GM18951 (cell line): Measurements from ENCODE around the gene OVOL1.

ENCODE experiments used
- POLR2A ChIP-seq: IDR thresholded peaks from 4 replicates; pipeline ENCODE4 v1.6.1; 2011; ENCODE audit warnings: mild to moderate bottlenecking; ENCODE audit not compliant: insufficient read length, insufficient read depth; ENCODE audit errors: extremely low read depth
- in situ Hi-C: fragments of 300-500 bp; cut with MboI; formaldehyde crosslinking; loops from one replicate; pipeline ENCODE4 v1.12.0; 2022; ENCODE audit warnings: low sequenced_read_pairs, mixed read lengths, inconsistent platforms; ENCODE audit not compliant: unreplicated experiment

OVOL1 gene

GRCh38 chr11:65771589-65772112, 15.2 kb upstream of the OVOL1 start:
- no peak for TF ChIP-seq POLR2A
- in situ Hi-C loops: no loop called here

GRCh38 chr11:65773784-65774411, 13.0 kb upstream of the OVOL1 start:
- no peak for TF ChIP-seq POLR2A
- in situ Hi-C loops: no loop called here

- TF ChIP-seq POLR2A: no peak
- in situ Hi-C loops: no loop called here
Measured at GRCh38 chr11:65774525-65775306, 12.1 kb upstream of the OVOL1 start.

- in situ Hi-C loops: no loop called here
- no peak for TF ChIP-seq POLR2A
Measured at GRCh38 chr11:65776196-65776595, 10.7 kb upstream of the OVOL1 start.

- TF ChIP-seq POLR2A: no peak
- in situ Hi-C loops: no loop called here
Measured at GRCh38 chr11:65776710-65777141, 10.1 kb upstream of the OVOL1 start.

GRCh38 chr11:65777241-65777640, 9.6 kb upstream of the OVOL1 start:
- no peak for TF ChIP-seq POLR2A
- in situ Hi-C loops: no loop called here

GRCh38 chr11:65777821-65778361, 9.0 kb upstream of the OVOL1 start:
- TF ChIP-seq POLR2A: no peak
- in situ Hi-C loops: no loop called here

GRCh38 chr11:65778431-65778900, 8.4 kb upstream of the OVOL1 start:
- in situ Hi-C loops: no loop called here
- no peak for TF ChIP-seq POLR2A

- in situ Hi-C loops: no loop called here
- no peak for TF ChIP-seq POLR2A
Measured at GRCh38 chr11:65778901-65779668, 7.8 kb upstream of the OVOL1 start.

- in situ Hi-C loops: no loop called here
- no peak for TF ChIP-seq POLR2A
Measured at GRCh38 chr11:65779669-65779918, 7.3 kb upstream of the OVOL1 start.

- in situ Hi-C loops: no loop called here
- TF ChIP-seq POLR2A: peak; percentile 19
Measured at GRCh38 chr11:65779919-65780769, 6.7 kb upstream of the OVOL1 start.

GRCh38 chr11:65780770-65781151, 6.1 kb upstream of the OVOL1 start, which contains the start of gene AP5B1:
TSS of gene AP5B1 (minus strand) at chr11:65780976. CDS start at chr11:65780591, 385 bp downstream.
- TF ChIP-seq POLR2A: peak; percentile 70
- in situ Hi-C loops: no loop called here

GRCh38 chr11:65781152-65781961, 5.5 kb upstream of the OVOL1 start:
- TF ChIP-seq POLR2A: no peak
- in situ Hi-C loops: no loop called here
